Measurements from ENCODE around the gene THSD7A. TPM values are rescaled to one million over a fixed set of nuclear protein-coding genes. Genes with fewer than 3 reads are reported as not detected.

The THSD7A gene
- total and polyA plus RNA-seq, 9 of the 15 experiments (the other 6 are each of a cell fraction or from before 2014, with no cell fraction given), result 0.01 to 0.02 TPM; not detected in 7

- Histone ChIP-seq H3K27ac (ENCODE audit: extremely low read depth, low read depth, low read length) (no peak overlapping the region), H2AFZ (ENCODE audit: low read depth, low read length) (no peak overlapping the region), H3K36me3 (ENCODE audit: control insufficient read depth, insufficient read depth, low read length) (no peaks in the 10 kb centered on the region), H4K20me1 (replicated peaks; ENCODE audit: control insufficient read depth, insufficient read depth, low read length) (no peaks in the 10 kb centered on the region), H3K4me3 (no peak overlapping the region), H3K79me2 (ENCODE audit: control insufficient read depth, insufficient read depth, low read length) (no peaks in the 10 kb centered on the region), H3K27me3 (ENCODE audit: control insufficient read depth in 2 of 2, insufficient read depth in 2 of 2, low read length in 2 of 2) (no peaks in the 10 kb centered on the region), H3K9ac (ENCODE audit: insufficient read depth in 1 of 2, low read depth in 2 of 2, low read length in 2 of 2) (no peak overlapping the region), H3K4me2 (ENCODE audit: insufficient read depth, low read length) (no peak overlapping the region), H3K9me3 (replicated peaks; ENCODE audit: control insufficient read depth, insufficient read depth, low read depth, low read length) (no peaks in the 10 kb centered on the region; the same call in 1 of the 2 replicates), H3K4me1 (replicated peaks in 1 of 2; ENCODE audit: control insufficient read depth in 2 of 2, insufficient read depth in 2 of 2, low read length in 2 of 2) (no peaks in the 10 kb centered on the region), H3K9me1 (ENCODE audit: control insufficient read depth, insufficient read depth, low read length) (no peaks in the 10 kb centered on the region)
- DNase-seq (ENCODE audit: extremely low read depth in 1 of 4, low spot score in 3 of 4) (no peak), FAIRE-seq (no peak), ATAC-seq (no peak)
- intact Hi-C loops (cut with micrococcal nuclease) (no loop called here), in situ Hi-C loops (cut with MboI) (no loop called here)
- ChIA-PET CTCF (ENCODE audit: low intra/inter-chr PET ratio) (no interaction called here), POLR2A (interaction anchor here (0.6 kb wide), 1 partner anchor 207 kb away, joined by 3 read pairs; no protein-coding TSS in a partner anchor)
- 2% methylated on average over 19 of the region's 19 CpGs for WGBS (ENCODE audit: insufficient coverage, low coverage, missing lambda C conversion rate)
- TF ChIP-seq YY1 (IDR thresholded peaks at IDR 0.05; ENCODE audit: borderline replicate concordance in 1 of 3, control insufficient read depth in 1 of 3, extremely low read depth in 1 of 3, insufficient read depth in 3 of 3, insufficient read length in 1 of 3, insufficient replicate concordance in 2 of 3, low read depth in 1 of 3, low read length in 2 of 3) (no peak), SIN3B (IDR thresholded peaks at IDR 0.05; ENCODE audit: low read depth) (no peak), TCF15 (CRISPR knock-in tag; IDR thresholded peaks at IDR 0.05) (no peak), ZNF511 (CRISPR knock-in tag; IDR thresholded peaks at IDR 0.05) (no peak), FOXJ2 (tag; IDR thresholded peaks at IDR 0.05) (no peak), CREBBP (IDR thresholded peaks at IDR 0.05; ENCODE audit: low read depth, low read length) (no peak), ELK1 (CRISPR knock-in tag; IDR thresholded peaks at IDR 0.05) (no peak)
- no TSS peak for BruUV-seq (replicated peaks)
These were observed 195.7 kb downstream of the THSD7A start for GRCh38 chr7:11636274-11636673.
